Endothelial cell of umbilical vein (primary cell): ENCODE data around the gene MED23. TPM values are rescaled to one million over a fixed set of nuclear protein-coding genes. Genes with fewer than 3 reads are reported as not detected.

Source experiments
- BruUV-seq: library from RNA; stranded (reverse); fragments of 400-500 nt; replicated peaks from 2 replicates; lab custom pipeline; 2021; lab: Mats Ljungman, UMichigan
- CTCF ChIA-PET: fragments of 300-600, 350-600 bp; sonication (Branson Sonifier 250); formaldehyde crosslinking; loops from one replicate; lab custom pipeline; 2021; ENCODE audit warnings: antibody characterized with exemption, inconsistent platforms; lab: Charles Lee
- POLR2A ChIA-PET: fragments of 300-600, 350-600 bp; sonication (Branson Sonifier 250); formaldehyde crosslinking; loops from one replicate; lab custom pipeline; 2021; ENCODE audit warnings: antibody characterized with exemption, inconsistent platforms; lab: Charles Lee
- DNase-seq: peaks from one replicate; pipeline ENCODE4 v3.0.0-alpha.2; 2011; ENCODE audit warnings: low read depth, low spot score
- FAIRE-seq: peaks from 2 replicates; lab custom pipeline; 2011; peaks lifted over from hg19 to GRCh38; lab: Jason Lieb, UNC
- H2AFZ ChIP-seq: 2 replicates; pipeline ENCODE4 v1.6.0; 2012; ENCODE audit warnings: low read depth, low read length, control low read depth, inconsistent platforms
- H3K27ac ChIP-seq: 2 replicates; pipeline ENCODE4 v1.5.1; 2011; ENCODE audit warnings: low read depth, mild to moderate bottlenecking, control low read depth, low read length, moderate library complexity; ENCODE audit not compliant: insufficient read depth
- H3K27me3 ChIP-seq, 2 experiments: 2 replicates each; pipeline versions ENCODE4 v1.6.0 to v1.6.1; 2011; ENCODE audit warnings: low read length in 2 of 2, mixed read lengths in 1 of 2; ENCODE audit not compliant: control insufficient read depth in 2 of 2, insufficient read depth in 2 of 2
- H3K36me3 ChIP-seq, 2 experiments: 2 replicates in 1 of 2; 3 replicates in 1 of 2; pipeline ENCODE4 v1.5.1; 2011; ENCODE audit warnings: low read length in 2 of 2, mild to moderate bottlenecking in 1 of 2, moderate library complexity in 1 of 2; ENCODE audit not compliant: control insufficient read depth in 2 of 2, insufficient read depth in 2 of 2; ENCODE audit errors: extremely low read depth in 1 of 2
- H3K4me1 ChIP-seq: 3 replicates; pipeline ENCODE4 v1.5.1; 2011; ENCODE audit warnings: mild to moderate bottlenecking, low read length; ENCODE audit not compliant: control insufficient read depth, insufficient read depth; ENCODE audit errors: extremely low read depth
- H3K4me2 ChIP-seq: 2 replicates; pipeline ENCODE4 v1.6.1; 2011; ENCODE audit warnings: low read length, control low read depth, mixed read lengths; ENCODE audit not compliant: insufficient read depth
- H3K4me3 ChIP-seq, 3 experiments: fragments of 200-600 bp in 1 of 3; sonication (generic), shearing (Covaris generic) in 1 of 3; replicated peaks in 1 of 3; 2 replicates each; pipeline ENCODE4 v1.5.1; 2011 to 2016; ENCODE audit warnings: control low read depth in 3 of 3, low read length in 3 of 3, mild to moderate bottlenecking in 2 of 3, inconsistent platforms in 1 of 3, low read depth in 1 of 3, moderate library complexity in 1 of 3; ENCODE audit not compliant: insufficient read depth in 1 of 3
- H3K79me2 ChIP-seq: 2 replicates; pipeline ENCODE4 v1.6.0; 2012; ENCODE audit warnings: low read length, inconsistent platforms; ENCODE audit not compliant: control insufficient read depth, insufficient read depth
- H3K9ac ChIP-seq: replicated peaks from 2 replicates; pipeline ENCODE3; 2011; ENCODE audit warnings: low read length, control low read depth; ENCODE audit not compliant: insufficient read depth; ENCODE audit errors: extremely low read depth
- H3K9me1 ChIP-seq: replicated peaks from 3 replicates; pipeline ENCODE4 v1.6.0; 2011; ENCODE audit warnings: mild to moderate bottlenecking, low read length; ENCODE audit not compliant: control insufficient read depth, insufficient read depth; ENCODE audit errors: extremely low read depth
- H3K9me3 ChIP-seq: replicated peaks from 2 replicates; pipeline ENCODE4 v1.5.1; 2012; ENCODE audit warnings: low read length, inconsistent platforms; ENCODE audit not compliant: control insufficient read depth, insufficient read depth
- H4K20me1 ChIP-seq: replicated peaks from 2 replicates; pipeline ENCODE3; 2011; ENCODE audit warnings: mild to moderate bottlenecking, low read length; ENCODE audit not compliant: control insufficient read depth, insufficient read depth; ENCODE audit errors: extremely low read depth
- EZH2 ChIP-seq: IDR thresholded peaks from 2 replicates; pipeline ENCODE4 v1.6.1; 2012; ENCODE audit warnings: borderline replicate concordance, low read depth, mild to moderate bottlenecking, moderate library complexity, low read length, inconsistent platforms; ENCODE audit not compliant: severe bottlenecking
- FOS ChIP-seq: IDR thresholded peaks from 2 replicates; pipeline ENCODE4 v1.6.1; 2011; ENCODE audit warnings: mild to moderate bottlenecking, low read length, moderate library complexity, borderline replicate concordance; ENCODE audit not compliant: insufficient read depth
- GATA2 ChIP-seq: IDR thresholded peaks from 2 replicates; pipeline ENCODE4 v1.7.0; 2011; ENCODE audit warnings: low read depth, mild to moderate bottlenecking, moderate library complexity, mixed read lengths, low read length; ENCODE audit not compliant: insufficient read length, insufficient read depth
- JUN ChIP-seq: IDR thresholded peaks from 2 replicates; pipeline ENCODE4 v1.6.1; 2011; ENCODE audit warnings: borderline replicate concordance, low read depth; ENCODE audit not compliant: insufficient read length, insufficient read depth
- MYC ChIP-seq: IDR thresholded peaks from one replicate; pipeline ENCODE4 v1.6.1; 2011; ENCODE audit warnings: mild to moderate bottlenecking, low read depth, low read length
- POLR2A ChIP-seq: IDR thresholded peaks from 2 replicates; pipeline ENCODE4 v1.6.1; 2012; ENCODE audit warnings: low read depth, mild to moderate bottlenecking, control low read depth, low read length
- POLR2AphosphoS5 ChIP-seq: IDR thresholded peaks from 2 replicates; pipeline ENCODE4 v1.6.1; 2012; ENCODE audit warnings: low read depth, mild to moderate bottlenecking, control low read depth, low read length, moderate library complexity; ENCODE audit not compliant: insufficient read depth
- dilution Hi-C: fragments of 300-500 bp; cut with MboI; formaldehyde crosslinking; loops from one replicate; pipeline ENCODE4 v1.15.0; 2019; ENCODE audit warnings: low sequenced_read_pairs; ENCODE audit not compliant: extremely low pct_ligation_motif_present
- intact Hi-C: fragments of 100-400 bp; cut with micrococcal nuclease; formaldehyde crosslinking; loops from one replicate; pipeline ENCODE4 v1.10.0; 2022
- polyA plus RNA-seq, 4 experiments: library from polyadenylated mRNA; depleted of rRNA in 3 of 4; stranded (reverse) in 3 of 4; unstranded in 1 of 4; fragments of >200 nt; gene quantifications; 2 replicates each; pipeline versions ENCODE4 v1.2.1 to v1.2.3, GENCODE V29; 2011 to 2012; ENCODE audit warnings: missing spikeins in 1 of 4
- total RNA-seq: library from RNA; stranded (reverse); gene quantifications from 2 replicates; pipeline ENCODE4 v1.2.3, GENCODE V29; 2021
- TF ChIP-seq, protein P1 (sequence below): IDR thresholded peaks from 2 replicates; pipeline ENCODE4 v1.6.1; 2011; ENCODE audit not compliant: insufficient read depth, insufficient read length
- TF ChIP-seq, protein P2 (sequence below), 2 donors: IDR thresholded peaks; 1 replicate in 1 of 2; 2 replicates in 1 of 2; pipeline ENCODE4 v1.5.1; 2011; ENCODE audit warnings: low read length in 2 of 2, mild to moderate bottlenecking in 2 of 2, moderate library complexity in 2 of 2, control low read depth in 1 of 2, inconsistent platforms in 1 of 2, low read depth in 1 of 2; ENCODE audit not compliant: insufficient read depth in 1 of 2; ENCODE audit errors: extremely low read depth in 1 of 2

The MED23 gene
- total and polyA plus RNA-seq, 2 donors (not counting 3 experiments of a cell fraction or from before 2014, with no cell fraction given) = 17.9 to 29.5 TPM

DNA sequence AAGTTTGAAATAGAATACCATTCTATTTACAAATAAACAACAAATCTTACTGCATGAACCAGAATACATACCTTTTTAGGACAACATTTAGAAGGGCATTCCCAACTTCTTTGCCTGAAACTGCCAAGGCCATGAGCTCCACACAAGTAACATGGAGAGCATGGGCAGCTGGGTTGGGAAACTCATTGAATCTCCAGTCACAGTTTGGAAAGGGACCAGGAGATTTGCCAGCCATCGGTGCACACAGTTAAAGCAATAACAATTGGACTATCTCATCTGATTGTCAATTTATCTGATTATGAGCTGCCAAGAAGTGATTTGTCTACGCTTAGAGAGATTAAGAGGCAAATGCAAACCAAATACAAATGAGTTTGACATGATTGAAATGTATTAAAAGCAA, 35.1 kb downstream of the MED23 start:
- Histone ChIP-seq H3K36me3 (peaks cover 10 to 43% of the 10 kb centered on the region in 2 experiments), H4K20me1 (no peaks in the 10 kb centered on the region), H3K27me3 (no peaks in the 10 kb centered on the region), H3K4me2 (no peak overlapping the region), H3K4me1 (no peaks in the 10 kb centered on the region), H3K9me3 (no peaks in the 10 kb centered on the region), H3K27ac (no peak overlapping the region), H3K9ac (no peak overlapping the region), H3K9me1 (no peaks in the 10 kb centered on the region), H3K79me2 (no peaks in the 10 kb centered on the region), H2AFZ (no peak overlapping the region), H3K4me3 (no peak overlapping the region)
- DNase-seq (no peak), FAIRE-seq (no peak)
- intact Hi-C loops = no loop called here
- ChIA-PET POLR2A (no interaction called here), CTCF (no interaction called here)
- BruUV-seq = no TSS peak
- dilution Hi-C loops = no loop called here
- TF ChIP-seq EZH2 (no peak), POLR2AphosphoS5 (no peak), JUN (no peak), FOS (no peak), MYC (no peak)

DNA sequence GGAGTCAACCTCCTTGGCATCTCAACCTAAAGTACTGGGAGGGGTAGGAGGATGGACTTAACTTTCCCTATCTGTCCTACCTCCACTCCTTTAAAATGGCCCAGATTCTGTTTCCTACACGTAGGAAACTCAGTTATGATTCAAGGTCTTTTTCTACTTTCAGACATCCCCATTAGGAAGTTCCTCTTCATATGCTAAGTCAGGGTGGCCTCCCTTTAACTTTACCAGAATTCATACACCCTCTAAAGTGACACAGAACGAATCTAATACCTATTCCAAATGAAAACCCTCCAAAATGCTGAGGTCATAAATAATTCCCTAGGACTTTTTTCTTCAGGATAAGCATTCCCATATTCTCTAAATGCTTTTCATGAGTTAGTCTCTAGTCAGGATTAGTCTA, 39.4 kb downstream of the MED23 start:
- H3K9me1 ChIP-seq = no peaks in the 10 kb centered on the region
- H3K9me3 ChIP-seq = no peaks in the 10 kb centered on the region
- H3K27me3 ChIP-seq = no peaks in the 10 kb centered on the region
- no TSS peak for BruUV-seq
- H3K4me1 ChIP-seq = no peaks in the 10 kb centered on the region
- DNase-seq = no peak
- ChIA-PET POLR2A (no interaction called here), CTCF (no interaction called here)
- dilution Hi-C loops = no loop called here
- H2AFZ ChIP-seq = no peak overlapping the region
- no peak overlapping the region for H3K4me3 ChIP-seq
- H3K9ac ChIP-seq = no peak overlapping the region
- H3K4me2 ChIP-seq = no peak overlapping the region
- intact Hi-C loops = no loop called here
- H4K20me1 ChIP-seq = no peaks in the 10 kb centered on the region
- no peak overlapping the region for H3K27ac ChIP-seq
- no peak for FAIRE-seq
- peaks cover 9 to 37% of the 10 kb centered on the region in 2 experiments for H3K36me3 ChIP-seq
- no peaks in the 10 kb centered on the region for H3K79me2 ChIP-seq
- TF ChIP-seq POLR2AphosphoS5 = no peak
- TF ChIP-seq, protein P1, sequence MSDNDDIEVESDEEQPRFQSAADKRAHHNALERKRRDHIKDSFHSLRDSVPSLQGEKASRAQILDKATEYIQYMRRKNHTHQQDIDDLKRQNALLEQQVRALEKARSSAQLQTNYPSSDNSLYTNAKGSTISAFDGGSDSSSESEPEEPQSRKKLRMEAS = no peak
- no peak for TF ChIP-seq EZH2
- no peak for TF ChIP-seq MYC
- TF ChIP-seq, protein P2, sequence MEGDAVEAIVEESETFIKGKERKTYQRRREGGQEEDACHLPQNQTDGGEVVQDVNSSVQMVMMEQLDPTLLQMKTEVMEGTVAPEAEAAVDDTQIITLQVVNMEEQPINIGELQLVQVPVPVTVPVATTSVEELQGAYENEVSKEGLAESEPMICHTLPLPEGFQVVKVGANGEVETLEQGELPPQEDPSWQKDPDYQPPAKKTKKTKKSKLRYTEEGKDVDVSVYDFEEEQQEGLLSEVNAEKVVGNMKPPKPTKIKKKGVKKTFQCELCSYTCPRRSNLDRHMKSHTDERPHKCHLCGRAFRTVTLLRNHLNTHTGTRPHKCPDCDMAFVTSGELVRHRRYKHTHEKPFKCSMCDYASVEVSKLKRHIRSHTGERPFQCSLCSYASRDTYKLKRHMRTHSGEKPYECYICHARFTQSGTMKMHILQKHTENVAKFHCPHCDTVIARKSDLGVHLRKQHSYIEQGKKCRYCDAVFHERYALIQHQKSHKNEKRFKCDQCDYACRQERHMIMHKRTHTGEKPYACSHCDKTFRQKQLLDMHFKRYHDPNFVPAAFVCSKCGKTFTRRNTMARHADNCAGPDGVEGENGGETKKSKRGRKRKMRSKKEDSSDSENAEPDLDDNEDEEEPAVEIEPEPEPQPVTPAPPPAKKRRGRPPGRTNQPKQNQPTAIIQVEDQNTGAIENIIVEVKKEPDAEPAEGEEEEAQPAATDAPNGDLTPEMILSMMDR (IDR thresholded peaks at IDR 0.05; ENCODE audit: extremely low read depth in 1 of 2, insufficient read depth in 1 of 2, low read depth in 1 of 2, low read length in 2 of 2) = no peak
- no peak for TF ChIP-seq POLR2A
- no peak for TF ChIP-seq FOS
- no peak for TF ChIP-seq JUN
- TF ChIP-seq GATA2 = no peak
